ENCODE data around the gene ADGRE1. TPM values are rescaled to one million over a fixed set of nuclear protein-coding genes. Genes with fewer than 3 reads are reported as not detected.

ADGRE1 gene
- total RNA-seq, 1 donor from 2014 or later, result not detected

DNA sequence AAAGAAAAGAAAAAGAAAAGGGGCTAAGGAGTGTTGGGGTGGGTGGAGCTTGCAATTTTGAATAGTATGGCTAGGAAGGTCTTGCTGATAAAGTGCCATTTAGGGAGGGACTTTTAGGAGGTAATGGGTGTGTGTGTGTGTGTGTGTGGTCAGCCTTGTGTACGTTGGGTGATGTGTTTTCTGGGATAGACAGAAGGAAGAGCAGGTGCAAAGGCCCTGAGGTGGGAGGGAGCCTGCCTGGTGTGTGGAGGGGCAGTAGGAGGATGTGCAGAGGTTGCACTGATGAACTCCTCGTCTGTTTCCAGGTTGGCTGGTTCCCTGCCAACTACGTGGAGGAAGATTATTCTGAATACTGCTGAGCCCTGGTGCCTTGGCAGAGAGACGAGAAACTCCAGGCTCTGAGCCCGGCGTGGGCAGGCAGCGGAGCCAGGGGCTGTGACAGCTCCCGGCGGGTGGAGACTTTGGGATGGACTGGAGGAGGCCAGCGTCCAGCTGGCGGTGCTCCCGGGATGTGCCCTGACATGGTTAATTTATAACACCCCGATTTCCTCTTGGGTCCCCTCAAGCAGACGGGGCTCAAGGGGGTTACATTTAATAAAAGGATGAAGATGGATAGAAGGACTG is 30.5 kb upstream of the ADGRE1 start:
- H3K4me1 Mint-ChIP-seq (ENCODE audit: unreplicated experiment), result no peaks in the 10 kb centered on the region
- TF ChIP-seq, protein P1, sequence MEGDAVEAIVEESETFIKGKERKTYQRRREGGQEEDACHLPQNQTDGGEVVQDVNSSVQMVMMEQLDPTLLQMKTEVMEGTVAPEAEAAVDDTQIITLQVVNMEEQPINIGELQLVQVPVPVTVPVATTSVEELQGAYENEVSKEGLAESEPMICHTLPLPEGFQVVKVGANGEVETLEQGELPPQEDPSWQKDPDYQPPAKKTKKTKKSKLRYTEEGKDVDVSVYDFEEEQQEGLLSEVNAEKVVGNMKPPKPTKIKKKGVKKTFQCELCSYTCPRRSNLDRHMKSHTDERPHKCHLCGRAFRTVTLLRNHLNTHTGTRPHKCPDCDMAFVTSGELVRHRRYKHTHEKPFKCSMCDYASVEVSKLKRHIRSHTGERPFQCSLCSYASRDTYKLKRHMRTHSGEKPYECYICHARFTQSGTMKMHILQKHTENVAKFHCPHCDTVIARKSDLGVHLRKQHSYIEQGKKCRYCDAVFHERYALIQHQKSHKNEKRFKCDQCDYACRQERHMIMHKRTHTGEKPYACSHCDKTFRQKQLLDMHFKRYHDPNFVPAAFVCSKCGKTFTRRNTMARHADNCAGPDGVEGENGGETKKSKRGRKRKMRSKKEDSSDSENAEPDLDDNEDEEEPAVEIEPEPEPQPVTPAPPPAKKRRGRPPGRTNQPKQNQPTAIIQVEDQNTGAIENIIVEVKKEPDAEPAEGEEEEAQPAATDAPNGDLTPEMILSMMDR (IDR thresholded peaks at IDR 0.05), result no peak
- H3K4me3 Mint-ChIP-seq (ENCODE audit: unreplicated experiment), result no peak overlapping the region
- no peaks in the 10 kb centered on the region for H3K36me3 Mint-ChIP-seq (ENCODE audit: unreplicated experiment)
- H3K27me3 Mint-ChIP-seq (ENCODE audit: unreplicated experiment), result no peaks in the 10 kb centered on the region
- no peak for DNase-seq (ENCODE audit: extremely low spot score, unreplicated experiment)
- no peaks in the 10 kb centered on the region for H3K9me3 Mint-ChIP-seq (ENCODE audit: unreplicated experiment)
- no peak overlapping the region for H3K27ac Mint-ChIP-seq (ENCODE audit: unreplicated experiment)

DNA sequence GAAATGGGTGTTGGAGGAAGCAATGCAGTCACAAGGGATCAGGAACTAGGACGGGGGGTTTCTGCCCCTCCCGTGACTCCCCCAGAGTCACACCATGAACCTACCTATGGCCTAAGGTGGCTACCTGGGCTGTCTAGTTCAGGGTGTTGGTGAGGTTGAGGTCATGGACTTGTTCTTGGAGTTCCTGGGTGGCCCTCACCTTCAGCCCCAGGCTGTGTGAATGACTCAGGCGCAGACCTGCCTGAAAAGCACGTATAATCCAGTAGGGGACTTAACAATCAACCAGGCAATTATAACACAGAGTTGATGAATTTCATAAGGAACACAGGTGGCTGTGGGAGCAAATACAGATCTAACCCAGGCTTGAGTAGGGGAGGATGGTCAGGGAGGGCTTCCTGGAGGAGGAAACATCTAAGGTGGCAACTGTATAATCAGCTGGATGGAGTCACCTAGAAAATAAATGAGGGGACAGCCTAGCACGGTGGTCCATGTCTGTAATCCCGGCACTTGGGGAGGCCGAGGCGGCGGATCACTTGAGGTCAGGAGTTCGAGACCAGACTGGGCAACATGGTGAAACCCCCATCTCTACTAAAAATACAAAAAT is 25.6 kb upstream of the ADGRE1 start:
- Mint-ChIP-seq H3K27me3 (ENCODE audit: unreplicated experiment) (no peaks in the 10 kb centered on the region), H3K27ac (ENCODE audit: unreplicated experiment) (no peak overlapping the region), H3K4me1 (ENCODE audit: unreplicated experiment) (peaks cover 4% of the 10 kb centered on the region), H3K9me3 (ENCODE audit: unreplicated experiment) (no peaks in the 10 kb centered on the region), H3K36me3 (ENCODE audit: unreplicated experiment) (no peaks in the 10 kb centered on the region), H3K4me3 (ENCODE audit: unreplicated experiment) (no peak overlapping the region)
- TF ChIP-seq, protein P1 (IDR thresholded peaks at IDR 0.05), result no peak
- DNase-seq (ENCODE audit: extremely low spot score, unreplicated experiment), result no peak

GRCh38 chr19:6862673-6863078 is 24.7 kb upstream of the ADGRE1 start:
- H3K4me3 Mint-ChIP-seq (ENCODE audit: unreplicated experiment), result peak overlapping the region; percentile 68
- H3K27ac Mint-ChIP-seq (ENCODE audit: unreplicated experiment), result no peak overlapping the region

DNA sequence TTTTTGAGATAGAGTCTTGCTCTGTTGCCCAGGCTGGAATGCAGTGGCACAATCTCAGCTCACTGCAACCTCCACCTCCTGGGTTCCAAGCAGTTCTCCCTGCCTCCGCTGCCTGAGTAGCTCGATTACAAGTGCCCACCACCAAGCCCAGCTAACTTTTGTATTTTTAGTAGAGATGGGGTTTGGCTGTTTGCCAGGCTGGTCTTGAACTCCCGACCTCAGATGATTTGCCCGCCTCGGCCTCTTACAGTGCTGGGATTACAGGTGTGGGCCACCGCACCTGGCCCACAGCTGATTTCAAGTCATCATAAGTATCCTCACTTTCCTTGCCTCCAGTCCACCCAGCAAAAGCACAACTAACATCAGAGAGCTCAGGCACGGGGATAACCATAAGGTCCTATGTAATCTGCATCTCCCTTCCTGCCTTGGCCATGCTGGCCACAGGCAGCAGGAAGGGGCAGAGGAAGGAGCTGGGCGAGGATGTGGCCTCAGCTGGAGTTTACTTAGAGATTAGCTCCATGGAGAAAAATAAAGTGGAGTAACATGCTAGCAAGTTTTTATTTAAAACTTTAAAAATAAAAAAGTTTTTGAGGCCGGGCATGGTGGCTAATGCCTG is 22.9 kb upstream of the ADGRE1 start:
- DNase-seq (ENCODE audit: extremely low spot score, unreplicated experiment), result no peak
- TF ChIP-seq, protein P1 (IDR thresholded peaks at IDR 0.05), result no peak
- Mint-ChIP-seq H3K4me1 (ENCODE audit: unreplicated experiment) (peaks cover 4% of the 10 kb centered on the region), H3K4me3 (ENCODE audit: unreplicated experiment) (no peak overlapping the region), H3K27ac (ENCODE audit: unreplicated experiment) (no peak overlapping the region), H3K27me3 (ENCODE audit: unreplicated experiment) (no peaks in the 10 kb centered on the region), H3K36me3 (ENCODE audit: unreplicated experiment) (no peaks in the 10 kb centered on the region), H3K9me3 (ENCODE audit: unreplicated experiment) (no peaks in the 10 kb centered on the region)

More at GRCh38 chr19:6862673-6863078, 24.7 kb upstream of the ADGRE1 start:
- H3K36me3 Mint-ChIP-seq (ENCODE audit: unreplicated experiment), result no peaks in the 10 kb centered on the region
- H3K27me3 Mint-ChIP-seq (ENCODE audit: unreplicated experiment), result no peaks in the 10 kb centered on the region
- peaks cover 4% of the 10 kb centered on the region for H3K4me1 Mint-ChIP-seq (ENCODE audit: unreplicated experiment)
- no peaks in the 10 kb centered on the region for H3K9me3 Mint-ChIP-seq (ENCODE audit: unreplicated experiment)
- DNase-seq (ENCODE audit: extremely low spot score, unreplicated experiment), result peak; percentile 91
- TF ChIP-seq, protein P1 (IDR thresholded peaks at IDR 0.05), result peak; percentile 85

- H3K27me3 Mint-ChIP-seq (ENCODE audit: unreplicated experiment), result no peaks in the 10 kb centered on the region
- no peaks in the 10 kb centered on the region for H3K36me3 Mint-ChIP-seq (ENCODE audit: unreplicated experiment)
- no peak for DNase-seq (ENCODE audit: extremely low spot score, unreplicated experiment)
- no peak overlapping the region for H3K27ac Mint-ChIP-seq (ENCODE audit: unreplicated experiment)
- H3K4me1 Mint-ChIP-seq (ENCODE audit: unreplicated experiment), result peaks cover 4% of the 10 kb centered on the region
- TF ChIP-seq, protein P1 (IDR thresholded peaks at IDR 0.05), result no peak
- no peak overlapping the region for H3K4me3 Mint-ChIP-seq (ENCODE audit: unreplicated experiment)
- H3K9me3 Mint-ChIP-seq (ENCODE audit: unreplicated experiment), result no peaks in the 10 kb centered on the region
These were observed 21.5 kb upstream of the ADGRE1 start for GRCh38 chr19:6865849-6866248.
